ENCODE data around the gene LEKR1.
"Not testable (repeated sequence)": the region's sequence is repeated elsewhere in the genome, so short reads cannot be mapped to it uniquely, and the experiment has no call there.

Gene LEKR1

DNA sequence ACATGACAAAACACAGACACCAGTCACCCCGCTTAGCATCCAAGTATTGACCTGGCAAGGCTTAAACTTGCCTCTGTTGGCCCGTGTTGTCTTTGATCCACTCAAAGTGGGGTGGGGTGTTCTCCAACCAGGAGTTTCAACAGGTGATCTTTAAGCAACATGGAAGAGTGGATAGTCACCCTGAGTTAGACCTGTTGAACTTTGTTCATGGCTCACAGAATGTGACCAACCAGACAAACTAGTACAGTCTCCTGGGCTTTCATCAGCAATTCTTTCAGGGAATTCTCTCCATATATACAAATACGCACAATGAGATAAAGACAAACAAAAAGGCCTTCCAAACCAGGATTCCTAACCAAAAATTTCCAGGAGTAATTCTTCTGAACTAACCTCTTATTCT lies 11.9 kb downstream of the LEKR1 start:
- DNase-seq, result no peak

DNA sequence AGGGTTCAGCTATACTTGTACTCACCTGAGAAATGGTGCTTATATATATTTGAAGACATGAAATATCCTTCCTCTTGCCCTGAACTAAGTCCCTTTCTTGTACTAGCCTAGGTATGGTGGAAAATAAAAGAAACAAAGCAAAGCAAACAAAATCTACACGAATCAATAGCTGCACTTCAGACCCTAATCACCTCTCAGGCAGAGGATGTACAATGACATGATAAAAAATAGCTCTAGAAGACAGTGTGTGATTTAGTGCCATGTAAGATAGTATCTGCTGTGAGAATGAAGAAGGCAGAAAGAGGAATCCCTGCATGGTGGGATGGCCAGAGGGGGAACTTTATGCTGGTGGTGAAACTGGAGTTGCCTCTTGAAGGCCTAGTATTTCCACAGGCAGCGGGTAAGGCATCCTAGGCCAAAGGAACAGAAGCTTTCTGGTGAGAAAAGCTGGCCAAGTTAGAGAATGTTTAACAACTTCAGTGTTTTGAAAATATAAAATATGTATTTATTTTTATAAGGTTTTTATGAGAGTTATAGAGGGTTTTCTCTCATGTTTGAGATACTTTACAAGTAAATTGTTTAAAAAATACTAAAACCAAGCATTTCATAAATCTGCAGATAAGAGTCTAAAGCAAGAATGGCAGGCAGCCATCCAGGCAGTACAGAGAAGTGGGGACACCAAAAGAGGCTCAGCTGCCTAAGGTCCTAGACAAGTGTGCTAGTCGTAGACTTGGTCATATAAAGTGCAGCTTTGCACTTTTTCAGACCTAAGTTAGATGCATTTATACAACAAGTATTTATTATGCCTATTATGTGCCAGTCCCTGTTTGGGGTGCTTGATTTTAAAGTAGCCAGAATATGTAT lies 14.9 kb downstream of the LEKR1 start:
- DNase-seq, result no peak

DNA sequence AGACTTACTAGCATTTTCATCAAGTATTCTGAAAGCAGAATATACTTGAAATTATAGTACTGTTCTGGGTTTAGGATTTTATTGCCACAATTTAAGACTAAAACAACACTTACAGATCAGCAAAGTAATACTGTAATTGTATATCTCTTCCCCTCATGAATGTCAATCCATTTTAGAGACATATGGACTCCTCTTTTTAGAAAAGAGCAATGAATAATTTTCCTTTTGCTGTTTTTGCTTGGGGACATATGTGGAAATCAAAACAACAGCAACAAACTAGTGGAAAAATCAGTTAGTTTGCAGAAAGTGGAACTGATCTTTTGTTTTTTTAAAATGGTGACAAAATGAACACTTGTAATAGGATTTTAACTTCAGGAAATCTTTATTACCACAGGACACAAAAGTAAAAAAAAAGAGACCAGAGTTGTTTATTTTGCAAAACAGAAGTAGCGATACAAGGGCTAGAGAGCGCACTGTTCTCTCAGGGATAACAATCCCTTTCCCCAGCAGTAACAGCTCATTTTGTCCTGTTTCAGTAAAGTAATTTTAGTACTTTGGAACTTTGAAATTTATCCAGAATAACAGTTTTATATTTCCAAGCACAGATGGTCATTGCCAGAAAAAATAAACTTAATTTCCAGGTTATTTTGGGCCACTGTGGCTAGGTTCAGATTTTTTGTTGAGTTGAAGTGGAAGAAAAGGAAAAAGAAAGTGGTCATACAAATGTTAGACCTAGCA lies 17.1 kb downstream of the LEKR1 start:
- no peak for DNase-seq

GRCh38 chr3:156847752-156848448 lies 21.7 kb downstream of the LEKR1 start:
- no peak for DNase-seq

DNA sequence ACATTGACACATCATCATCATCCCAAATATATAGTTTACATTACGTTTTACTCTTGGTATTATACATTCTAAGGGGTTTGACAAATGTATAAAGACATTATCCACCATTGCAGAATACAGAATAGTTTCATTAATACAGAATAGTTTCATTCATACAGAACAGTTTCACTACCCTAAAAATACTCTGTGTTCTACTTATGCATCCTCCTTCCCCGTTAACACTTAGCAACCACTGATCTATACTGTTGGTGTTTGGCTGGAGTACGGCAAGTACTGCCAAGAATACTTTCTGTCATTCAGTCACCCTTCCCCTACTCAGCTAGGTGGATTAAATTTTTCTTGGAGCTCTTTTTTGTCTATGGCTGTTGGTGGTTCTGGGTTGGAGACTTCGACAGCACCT lies 33.4 kb downstream of the LEKR1 start:
- no peak for DNase-seq

- DNase-seq, result no peak
Measured at GRCh38 chr3:156860873-156861272, 34.7 kb downstream of the LEKR1 start.

- DNase-seq, result no peak
Measured at GRCh38 chr3:156862338-156862737, 36.2 kb downstream of the LEKR1 start.

DNA sequence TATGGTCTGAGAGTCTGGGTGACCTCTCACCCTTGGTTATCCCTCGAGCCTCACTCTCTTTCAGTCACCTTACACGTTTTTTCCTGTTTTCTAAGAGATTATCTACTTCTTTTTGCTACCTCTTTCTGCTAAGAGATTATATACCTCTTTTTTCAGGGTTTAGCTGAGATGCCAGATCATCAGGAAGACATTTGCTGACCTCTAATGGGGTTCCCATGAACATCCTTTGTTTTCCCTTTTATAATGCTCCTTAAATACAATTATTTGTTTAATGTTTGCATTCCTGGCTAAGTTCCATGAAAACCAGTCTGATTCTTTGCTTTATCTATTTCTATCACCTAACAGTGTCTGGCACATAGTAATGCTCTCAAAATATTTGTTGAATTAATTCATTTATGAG lies 39.6 kb downstream of the LEKR1 start:
- no peak for DNase-seq

DNA sequence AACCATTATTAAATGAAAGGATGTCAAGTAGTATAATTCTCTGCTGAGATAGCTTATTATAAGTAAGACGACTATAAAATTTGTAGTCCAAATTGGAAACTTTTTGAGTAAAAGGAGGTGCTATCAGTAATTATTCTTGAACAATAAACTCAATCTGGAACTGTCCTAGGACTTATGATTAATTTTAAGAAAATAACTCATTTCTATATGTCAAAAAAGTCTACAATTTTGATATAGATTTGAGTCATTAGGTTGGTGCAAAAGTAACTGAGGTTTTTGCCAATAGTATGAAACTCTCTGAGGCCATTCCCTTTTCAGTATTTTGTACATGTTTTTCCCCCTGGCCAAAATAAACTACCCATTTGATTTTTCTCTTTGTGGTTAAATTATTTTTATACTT lies 41.0 kb downstream of the LEKR1 start:
- DNase-seq, result no peak

- no peak for DNase-seq
Measured at GRCh38 chr3:156867920-156868319, 41.8 kb downstream of the LEKR1 start.

DNA sequence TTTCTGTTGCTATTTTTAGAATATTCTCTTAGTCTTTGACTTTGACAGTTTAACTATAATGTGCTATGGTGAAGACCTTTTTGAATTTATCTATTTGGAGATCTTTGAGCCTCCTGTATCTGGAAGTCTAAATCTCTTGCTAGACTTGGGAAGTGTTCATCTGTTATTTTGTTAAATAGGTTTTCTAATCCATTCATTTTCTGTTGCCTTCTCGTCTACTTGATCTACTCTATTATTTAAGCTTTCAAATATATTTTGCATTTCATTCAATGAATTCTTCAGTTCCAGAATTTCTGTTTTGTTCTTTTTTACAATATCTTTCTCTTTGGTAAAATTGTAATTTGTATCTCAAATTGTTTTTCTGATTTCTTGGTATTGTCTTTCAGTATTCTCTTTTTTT lies 47.8 kb downstream of the LEKR1 start:
- no peak for DNase-seq

DNA sequence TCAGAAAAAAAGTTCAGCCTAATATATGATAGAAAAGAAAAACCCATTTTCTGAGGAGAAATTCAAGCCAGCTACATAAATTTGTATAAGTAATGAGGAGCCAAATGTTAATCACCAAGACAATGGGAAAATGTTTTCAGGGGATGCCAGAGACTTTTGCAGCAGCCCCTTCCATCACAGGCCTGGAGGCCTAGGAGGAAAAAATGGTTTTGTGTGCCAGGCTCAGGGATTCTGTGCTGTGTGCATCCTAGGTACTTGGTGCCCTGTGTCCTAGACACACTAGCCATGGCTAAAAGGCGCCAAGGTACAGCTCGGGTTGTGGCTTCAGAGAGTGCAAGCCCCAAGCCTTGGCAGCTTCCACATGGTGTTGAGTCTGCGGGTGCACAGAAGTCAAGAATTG lies 53.3 kb downstream of the LEKR1 start:
- DNase-seq, result not testable (repeated sequence)

GRCh38 chr3:156885761-156886160 lies 59.6 kb downstream of the LEKR1 start:
- no peak for DNase-seq

DNA sequence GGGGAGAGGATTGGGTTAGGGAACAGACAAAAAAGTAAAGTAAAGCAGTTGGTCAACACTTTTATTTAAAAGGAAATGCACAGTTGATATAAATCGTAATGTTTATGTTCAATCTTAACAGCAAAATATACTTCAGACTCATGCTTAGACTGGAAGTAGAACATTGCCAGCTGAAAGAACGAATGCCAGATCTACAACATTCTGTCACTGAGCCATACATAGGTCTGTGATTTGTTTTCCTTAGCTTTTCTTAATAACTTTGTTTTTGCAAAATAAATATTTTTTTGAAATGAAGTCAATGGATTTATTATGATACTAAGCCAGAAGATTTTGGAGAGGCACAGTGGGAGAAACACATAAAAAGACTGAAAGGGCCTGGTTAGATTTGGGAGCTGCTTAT lies 62.0 kb downstream of the LEKR1 start:
- no peak for DNase-seq

DNA sequence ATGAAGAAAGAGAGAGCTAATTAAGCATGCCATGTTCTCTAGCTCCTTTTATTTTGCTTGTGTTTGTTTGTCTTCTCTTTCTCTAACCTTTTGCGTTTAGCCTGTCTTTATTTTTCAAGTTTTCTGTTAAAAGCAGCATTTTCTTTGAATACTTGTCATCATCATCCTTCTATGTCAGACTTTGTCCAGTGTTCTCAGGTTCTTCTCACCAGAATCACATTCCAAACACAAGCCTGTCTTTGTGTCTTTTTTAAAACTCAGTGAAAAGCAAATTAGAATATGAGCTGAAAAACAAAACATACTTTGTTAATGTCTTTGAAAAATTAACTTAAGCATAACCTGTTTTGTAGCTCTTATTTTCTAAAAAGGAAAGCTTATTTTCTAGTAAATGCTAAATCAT lies 62.4 kb downstream of the LEKR1 start:
- no peak for DNase-seq

GRCh38 chr3:156892701-156893100 lies 66.5 kb downstream of the LEKR1 start:
- DNase-seq, result no peak

DNA sequence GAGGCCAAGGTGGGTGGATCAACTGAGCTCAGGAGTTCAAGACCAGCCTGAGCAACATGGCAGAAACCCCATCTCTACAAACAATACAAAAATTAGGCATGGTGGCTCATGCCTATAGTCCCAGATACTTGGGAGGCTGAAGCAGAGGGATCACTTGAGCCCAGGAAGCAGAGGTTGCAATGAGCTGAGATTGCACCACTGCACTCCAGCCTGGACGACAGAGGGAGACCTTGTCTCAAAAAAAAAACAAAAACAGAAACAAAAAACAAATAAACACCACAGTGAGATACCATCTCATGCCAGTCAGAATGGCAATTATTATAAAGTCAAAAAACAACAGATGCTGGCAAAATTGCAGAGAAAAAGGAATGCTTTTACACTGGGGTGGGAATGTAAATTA lies 69.2 kb downstream of the LEKR1 start:
- not testable (repeated sequence) for DNase-seq

DNA sequence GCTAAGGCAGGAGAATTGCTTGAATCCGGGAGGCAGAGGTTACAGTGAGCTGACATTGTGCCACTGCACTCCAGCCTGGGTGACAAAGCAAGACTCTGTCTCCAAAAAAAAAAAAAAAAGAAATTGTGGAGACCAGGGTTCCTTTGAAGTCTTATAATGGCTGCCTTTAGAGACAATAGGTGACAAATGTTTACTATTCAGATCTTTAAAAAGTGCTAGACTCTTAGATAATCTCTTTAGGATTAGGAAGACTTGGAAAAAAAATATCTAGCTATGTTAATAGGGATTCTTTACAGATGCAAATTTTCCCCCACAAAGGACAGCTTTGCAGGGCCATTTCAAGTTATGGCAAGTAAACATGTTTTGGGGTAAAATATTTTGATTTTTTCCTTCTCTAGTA lies 71.7 kb downstream of the LEKR1 start:
- not testable (repeated sequence) for DNase-seq

GRCh38 chr3:156898296-156898880 lies 72.2 kb downstream of the LEKR1 start:
- no peak for DNase-seq

DNA sequence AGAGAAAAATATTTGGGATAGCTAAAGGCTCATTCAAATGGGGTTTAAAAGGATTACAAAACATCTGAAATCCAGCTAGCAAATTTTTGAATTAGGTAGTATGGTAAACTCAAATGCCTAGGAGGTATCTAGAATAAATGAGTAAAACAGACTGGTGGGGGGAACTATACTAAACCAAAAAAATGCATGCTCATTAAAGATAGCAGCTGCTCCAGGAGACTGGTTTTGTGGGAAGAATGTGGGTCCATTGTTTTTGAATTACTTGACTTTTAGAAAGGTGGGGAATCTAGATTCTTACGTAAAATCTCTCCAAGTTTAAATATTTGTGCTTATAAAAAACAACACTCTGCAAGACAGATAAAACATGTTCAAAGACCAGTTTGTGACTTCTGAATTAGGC lies 73.8 kb downstream of the LEKR1 start:
- DNase-seq, result no peak

DNA sequence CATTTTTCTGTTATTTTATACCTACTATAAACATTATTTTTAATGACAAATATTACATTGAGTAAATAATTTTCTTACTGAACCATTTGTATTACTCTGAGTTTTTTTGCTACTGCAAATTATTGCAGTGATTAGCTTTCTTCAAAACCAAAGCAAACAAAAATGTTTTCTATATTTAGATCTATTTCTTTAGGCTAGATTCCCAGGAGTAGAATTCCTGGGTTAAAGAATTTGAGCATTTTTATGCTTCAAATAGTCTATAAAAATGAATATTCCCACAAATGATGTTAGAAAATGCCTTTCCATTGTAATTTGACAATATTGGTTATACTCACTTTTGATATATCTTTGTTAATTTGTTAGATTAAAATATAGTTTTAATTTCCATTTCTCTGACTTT lies 76.8 kb downstream of the LEKR1 start:
- no peak for DNase-seq

- DNase-seq, result no peak
Measured at GRCh38 chr3:156906275-156906674, 80.1 kb downstream of the LEKR1 start.

- DNase-seq, result no peak
Measured at GRCh38 chr3:156908398-156908797, 82.2 kb downstream of the LEKR1 start.
